Type B pancreatic cell (in vitro differentiated cells): ENCODE measurements around the gene SLC27A3. TPM values are rescaled to one million over a fixed set of nuclear protein-coding genes. Genes with fewer than 3 reads are reported as not detected.
A peak's percentile ranks its signal among the peaks of the same experiment; 100 is the strongest.

Experiments used
- DNase-seq: peaks from one replicate; pipeline ENCODE4 v3.0.0; 2021; ENCODE audit warnings: mixed read lengths; ENCODE audit not compliant: unreplicated experiment; ENCODE audit errors: extremely low spot score
- H3K27ac Mint-ChIP-seq: 2 replicates; pipeline ENCODE4 v1.8.0; 2021; ENCODE audit warnings: mild to moderate bottlenecking, mixed read lengths
- H3K27me3 Mint-ChIP-seq: 2 replicates; pipeline ENCODE4 v1.8.0; 2021; ENCODE audit warnings: mixed read lengths
- H3K36me3 Mint-ChIP-seq: 2 replicates; pipeline ENCODE4 v1.8.0; 2021; ENCODE audit warnings: mixed read lengths
- H3K4me1 Mint-ChIP-seq: one replicate; pipeline ENCODE4 v1.8.0; 2021; ENCODE audit warnings: mixed read lengths; ENCODE audit not compliant: unreplicated experiment
- H3K4me3 Mint-ChIP-seq: 2 replicates; pipeline ENCODE4 v1.8.0; 2021; ENCODE audit warnings: mild to moderate bottlenecking, mixed read lengths
- H3K9me3 Mint-ChIP-seq: 2 replicates; pipeline ENCODE4 v1.8.0; 2021; ENCODE audit warnings: mixed read lengths
- total RNA-seq: library from RNA; stranded (reverse); gene quantifications from 2 replicates; pipeline ENCODE4 v1.2.1, GENCODE V29; 2021; ENCODE audit warnings: low replicate concordance
- TF ChIP-seq, protein P1 (sequence below): fragments of 200-600 bp; sonication (generic); conservative IDR thresholded peaks from 2 replicates; pipeline ENCODE4 v1.5.0; 2021; ENCODE audit warnings: antibody characterized with exemption, mild to moderate bottlenecking

SLC27A3 gene
- total RNA-seq, 1 donor from 2014 or later: 20.6 TPM

DNA sequence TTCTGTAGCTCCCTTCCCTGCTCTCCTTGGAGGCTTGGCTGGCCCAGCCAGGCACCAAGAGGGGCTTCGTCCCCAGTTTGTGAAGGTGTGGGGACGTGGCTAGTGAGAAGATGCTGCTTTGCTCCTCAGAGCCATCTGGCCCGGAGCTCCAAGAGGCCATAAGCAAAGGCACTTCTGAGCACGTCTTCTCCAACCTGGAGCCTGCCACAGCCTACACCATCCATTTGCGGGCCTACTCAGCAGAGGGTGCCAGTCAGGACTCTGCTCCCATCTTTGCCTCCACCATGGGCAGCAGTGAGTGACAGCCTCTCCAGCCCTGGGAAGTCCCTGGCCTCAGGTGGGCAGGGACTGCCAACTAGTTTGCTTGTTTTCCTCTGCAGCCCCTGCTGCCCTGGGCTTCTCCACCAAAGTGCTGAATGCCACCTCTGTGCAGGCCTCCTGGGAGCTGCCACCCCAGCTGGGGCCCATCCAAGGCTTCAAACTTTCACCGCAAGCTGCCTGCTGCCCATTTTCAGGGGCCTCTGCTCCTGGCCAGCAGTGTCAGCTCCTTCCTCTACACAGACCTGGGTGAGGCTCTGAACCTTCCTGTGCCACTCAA lies 25.9 kb downstream of the SLC27A3 start:
- TF ChIP-seq, protein P1, sequence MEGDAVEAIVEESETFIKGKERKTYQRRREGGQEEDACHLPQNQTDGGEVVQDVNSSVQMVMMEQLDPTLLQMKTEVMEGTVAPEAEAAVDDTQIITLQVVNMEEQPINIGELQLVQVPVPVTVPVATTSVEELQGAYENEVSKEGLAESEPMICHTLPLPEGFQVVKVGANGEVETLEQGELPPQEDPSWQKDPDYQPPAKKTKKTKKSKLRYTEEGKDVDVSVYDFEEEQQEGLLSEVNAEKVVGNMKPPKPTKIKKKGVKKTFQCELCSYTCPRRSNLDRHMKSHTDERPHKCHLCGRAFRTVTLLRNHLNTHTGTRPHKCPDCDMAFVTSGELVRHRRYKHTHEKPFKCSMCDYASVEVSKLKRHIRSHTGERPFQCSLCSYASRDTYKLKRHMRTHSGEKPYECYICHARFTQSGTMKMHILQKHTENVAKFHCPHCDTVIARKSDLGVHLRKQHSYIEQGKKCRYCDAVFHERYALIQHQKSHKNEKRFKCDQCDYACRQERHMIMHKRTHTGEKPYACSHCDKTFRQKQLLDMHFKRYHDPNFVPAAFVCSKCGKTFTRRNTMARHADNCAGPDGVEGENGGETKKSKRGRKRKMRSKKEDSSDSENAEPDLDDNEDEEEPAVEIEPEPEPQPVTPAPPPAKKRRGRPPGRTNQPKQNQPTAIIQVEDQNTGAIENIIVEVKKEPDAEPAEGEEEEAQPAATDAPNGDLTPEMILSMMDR: no peak
- Mint-ChIP-seq H3K36me3 (no peaks in the 10 kb centered on the region), H3K4me1 (peaks cover 3% of the 10 kb centered on the region), H3K9me3 (no peaks in the 10 kb centered on the region), H3K27me3 (no peaks in the 10 kb centered on the region), H3K4me3 (no peak overlapping the region), H3K27ac (no peak overlapping the region)
- no peak for DNase-seq

DNA sequence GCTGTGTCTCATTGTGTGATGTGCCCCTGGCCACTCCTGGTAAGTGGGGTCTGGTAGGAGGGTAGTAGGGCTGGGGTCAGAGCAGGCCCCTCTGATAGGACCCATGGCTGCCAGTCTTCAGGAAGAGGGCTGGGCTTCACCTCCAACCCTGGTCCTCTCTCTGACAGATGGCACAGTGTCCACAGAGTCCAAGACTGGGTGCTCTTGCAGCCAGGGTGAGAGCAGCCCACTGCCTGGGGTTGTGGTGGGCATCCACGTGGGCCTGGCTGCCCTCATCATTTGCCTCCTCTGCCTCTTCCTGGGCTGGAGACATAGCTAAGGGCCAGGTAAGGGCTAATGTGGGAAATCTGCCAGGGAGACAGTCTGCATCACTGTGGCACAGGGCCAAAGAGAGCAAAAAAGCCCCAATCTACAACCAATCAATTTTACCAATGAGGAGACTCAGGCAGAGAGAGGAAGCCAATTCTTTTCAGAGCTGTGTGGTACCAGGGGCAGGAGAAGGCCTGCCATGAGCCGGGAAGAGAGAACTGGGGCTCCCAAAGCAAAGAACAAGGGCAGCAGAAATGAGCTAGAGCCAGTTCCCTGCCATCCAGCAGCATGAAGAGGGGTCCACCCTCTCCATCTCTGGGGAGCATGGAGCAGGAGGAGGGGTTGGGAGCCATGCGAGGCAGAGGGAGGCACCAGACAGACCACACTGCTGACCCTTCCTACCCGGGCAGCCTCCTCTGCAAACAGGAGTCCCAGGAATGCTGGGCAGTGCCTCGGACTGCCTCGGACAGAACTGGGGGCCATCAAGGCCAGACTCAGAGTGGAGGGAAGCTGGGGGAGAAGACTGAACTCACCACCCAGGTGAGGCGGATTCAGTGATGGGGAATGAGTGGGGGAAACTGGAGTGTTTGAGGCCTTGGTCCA lies 26.8 kb downstream of the SLC27A3 start:
- H3K27ac Mint-ChIP-seq: no peak overlapping the region
- no peak for DNase-seq

DNA sequence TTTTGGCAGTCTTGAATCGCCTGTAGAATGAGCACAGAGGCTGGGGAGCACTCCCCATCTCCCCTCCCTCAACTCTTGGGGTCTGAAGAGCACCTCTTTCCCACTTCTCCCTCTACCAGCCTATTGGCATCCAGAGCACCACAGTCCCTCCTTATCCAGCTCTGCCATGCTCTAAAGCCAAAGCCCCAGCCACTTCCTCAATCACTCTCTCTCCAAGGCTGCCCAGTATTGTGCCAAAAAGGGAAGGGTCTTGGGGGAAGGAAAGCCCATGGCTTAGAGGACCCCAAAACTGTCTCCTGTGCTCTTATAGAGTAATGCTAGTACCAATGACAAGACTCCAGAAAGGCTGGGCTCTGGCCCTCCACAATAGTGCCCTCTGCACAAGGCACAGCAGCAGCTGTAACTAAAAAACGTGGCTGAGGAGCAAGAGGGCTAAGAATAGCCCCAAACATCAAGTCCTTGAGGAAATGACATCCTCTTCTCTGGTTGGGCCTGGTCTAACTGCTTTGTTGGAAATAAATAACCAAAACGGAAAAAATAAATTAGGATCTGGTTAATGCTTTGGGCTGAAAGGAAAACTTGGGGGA lies 28.4 kb downstream of the SLC27A3 start:
- no peaks in the 10 kb centered on the region for H3K4me1 Mint-ChIP-seq
- DNase-seq: no peak
- H3K9me3 Mint-ChIP-seq: no peaks in the 10 kb centered on the region
- TF ChIP-seq, protein P1: no peak
- no peak overlapping the region for H3K4me3 Mint-ChIP-seq
- peaks cover 4% of the 10 kb centered on the region for H3K36me3 Mint-ChIP-seq
- H3K27me3 Mint-ChIP-seq: no peaks in the 10 kb centered on the region
- H3K27ac Mint-ChIP-seq: no peak overlapping the region

More for the DNA sequence above, 26.8 kb downstream of the SLC27A3 start:
- Mint-ChIP-seq H3K36me3 (peaks cover 2% of the 10 kb centered on the region), H3K4me1 (peaks cover 2% of the 10 kb centered on the region), H3K9me3 (no peaks in the 10 kb centered on the region), H3K27me3 (no peaks in the 10 kb centered on the region), H3K4me3 (no peak overlapping the region)
- TF ChIP-seq, protein P1: no peak

DNA sequence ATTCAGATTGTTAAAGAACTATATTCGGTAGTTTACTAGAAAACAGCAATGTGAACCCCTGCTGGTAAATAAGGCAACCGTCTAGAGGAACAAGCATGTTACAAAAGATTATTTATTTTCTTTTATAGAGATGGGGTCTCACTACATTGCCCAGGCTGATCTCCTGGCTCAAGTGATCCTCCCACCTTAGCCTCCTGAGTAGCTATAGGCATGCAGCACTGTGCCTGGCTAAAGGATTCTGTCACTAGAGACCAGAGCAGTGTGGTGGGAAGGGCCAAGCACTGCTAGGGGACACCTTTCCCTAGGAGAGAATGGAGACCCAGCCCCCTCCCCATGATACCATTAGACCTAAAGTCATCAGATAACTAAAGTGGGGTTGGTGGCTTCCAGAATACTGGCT lies 28.9 kb downstream of the SLC27A3 start:
- no peak for DNase-seq
- no peak overlapping the region for H3K4me3 Mint-ChIP-seq
- no peak overlapping the region for H3K27ac Mint-ChIP-seq
- TF ChIP-seq, protein P1: no peak
- no peaks in the 10 kb centered on the region for H3K27me3 Mint-ChIP-seq
- H3K4me1 Mint-ChIP-seq: no peaks in the 10 kb centered on the region
- no peaks in the 10 kb centered on the region for H3K9me3 Mint-ChIP-seq
- H3K36me3 Mint-ChIP-seq: peaks cover 8% of the 10 kb centered on the region

DNA sequence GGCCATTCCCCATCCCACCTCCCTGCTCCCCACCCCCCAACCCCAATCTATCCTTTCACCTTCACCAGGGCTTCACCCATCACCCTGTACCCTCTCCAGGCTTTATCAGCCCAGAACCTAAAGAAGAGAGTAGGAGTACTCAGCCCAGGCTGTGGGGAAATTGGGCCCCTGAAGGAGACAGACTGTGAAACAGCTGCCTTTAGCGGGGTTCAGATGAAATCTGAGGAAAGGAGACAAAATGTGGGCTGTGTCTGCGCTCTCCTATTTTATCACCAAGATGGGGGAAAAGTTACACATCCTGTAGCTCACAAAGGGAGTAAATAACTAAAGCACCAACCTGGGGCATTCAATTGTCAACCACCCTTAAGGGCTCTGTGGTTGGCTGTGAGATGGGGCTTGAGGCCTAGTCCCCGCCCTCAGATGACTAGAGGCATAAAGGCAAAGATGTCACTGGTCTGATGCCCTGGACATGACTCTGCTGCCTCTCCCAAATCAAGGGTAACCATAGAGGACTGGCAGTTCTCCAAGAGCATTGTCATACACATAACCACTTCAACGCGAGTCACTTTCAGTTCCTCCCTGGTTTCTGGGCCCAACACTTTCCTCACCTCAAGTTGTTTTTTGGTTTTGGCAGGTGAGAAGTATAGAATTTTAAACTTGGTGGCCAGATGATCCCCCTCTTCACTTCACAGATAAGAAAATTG lies 30.0 kb downstream of the SLC27A3 start:
- Mint-ChIP-seq H3K4me1 (no peaks in the 10 kb centered on the region), H3K27me3 (no peaks in the 10 kb centered on the region), H3K9me3 (no peaks in the 10 kb centered on the region), H3K4me3 (no peak overlapping the region), H3K27ac (peak overlapping the region; percentile 1), H3K36me3 (peaks cover 8% of the 10 kb centered on the region)
- TF ChIP-seq, protein P1: no peak
- no peak for DNase-seq
